Epidermal melanocyte (primary cell): ENCODE data around the gene CD44.

Source experiments
- DNase-seq: peaks from one replicate; pipeline ENCODE4 v3.0.0; 2011; ENCODE audit warnings: low spot score; ENCODE audit not compliant: insufficient read length

CD44 gene

GRCh38 chr11:35237351-35237750 lies 98.4 kb downstream of the CD44 start:
- DNase-seq = no peak

GRCh38 chr11:35237860-35238715 lies 99.1 kb downstream of the CD44 start:
- no peak for DNase-seq

GRCh38 chr11:35238882-35239281 lies 99.9 kb downstream of the CD44 start:
- DNase-seq = no peak

- no peak for DNase-seq
These were observed 100.6 kb downstream of the CD44 start for GRCh38 chr11:35239471-35240075.

GRCh38 chr11:35241083-35241482 lies 102.1 kb downstream of the CD44 start:
- no peak for DNase-seq

- DNase-seq = no peak
These were observed 102.6 kb downstream of the CD44 start for GRCh38 chr11:35241531-35241930.

- no peak for DNase-seq
These were observed 103.7 kb downstream of the CD44 start for GRCh38 chr11:35242412-35243242.

GRCh38 chr11:35243774-35244173 lies 104.8 kb downstream of the CD44 start:
- no peak for DNase-seq

- no peak for DNase-seq
These were observed 106.1 kb downstream of the CD44 start for GRCh38 chr11:35245056-35245455.

- no peak for DNase-seq
These were observed 106.8 kb downstream of the CD44 start for GRCh38 chr11:35245786-35246185.

- DNase-seq = no peak
These were observed 107.8 kb downstream of the CD44 start for GRCh38 chr11:35246745-35247144.

GRCh38 chr11:35247428-35247827 lies 108.5 kb downstream of the CD44 start:
- no peak for DNase-seq

GRCh38 chr11:35247863-35248262 lies 108.9 kb downstream of the CD44 start:
- DNase-seq = no peak

- no peak for DNase-seq
These were observed 109.8 kb downstream of the CD44 start for GRCh38 chr11:35248558-35249323.

- no peak for DNase-seq
These were observed 111.2 kb downstream of the CD44 start for GRCh38 chr11:35250192-35250591.

GRCh38 chr11:35250621-35251020 lies 111.7 kb downstream of the CD44 start:
- no peak for DNase-seq

- no peak for DNase-seq
These were observed 114.3 kb downstream of the CD44 start for GRCh38 chr11:35253237-35253636.

- no peak for DNase-seq
These were observed 116.5 kb downstream of the CD44 start for GRCh38 chr11:35255514-35255913.

- no peak for DNase-seq
These were observed 117.3 kb downstream of the CD44 start for GRCh38 chr11:35256296-35256695.

- no peak for DNase-seq
These were observed 118.3 kb downstream of the CD44 start for GRCh38 chr11:35257281-35257680.

- no peak for DNase-seq
These were observed 120.6 kb downstream of the CD44 start for GRCh38 chr11:35259529-35259928.
